Keratinocyte (primary cell): ENCODE data around the gene EYS. TPM values are rescaled to one million over a fixed set of nuclear protein-coding genes. Genes with fewer than 3 reads are reported as not detected.

Source experiments
- DNase-seq: peaks from one replicate; pipeline ENCODE4 v3.0.0-alpha.2; 2011; ENCODE audit warnings: low read depth, missing footprints, low spot score
- FAIRE-seq: peaks from 2 replicates; lab custom pipeline; 2011; peaks lifted over from hg19 to GRCh38; lab: Jason Lieb, UNC
- H2AFZ ChIP-seq: 2 replicates; pipeline ENCODE4 v1.6.0; 2012; ENCODE audit warnings: low read length, control low read depth, inconsistent platforms; ENCODE audit not compliant: control insufficient read depth
- H3K27ac ChIP-seq: 2 replicates; pipeline ENCODE4 v1.5.1; 2011; ENCODE audit warnings: low read length; ENCODE audit not compliant: control insufficient read depth, insufficient read depth
- H3K27me3 ChIP-seq: 3 replicates; pipeline ENCODE4 v1.6.0; 2011; ENCODE audit warnings: low read length; ENCODE audit not compliant: control insufficient read depth, insufficient read depth; ENCODE audit errors: extremely low read depth
- H3K36me3 ChIP-seq, 2 experiments: 2 replicates in 1 of 2; 3 replicates in 1 of 2; pipeline ENCODE4 v1.5.1; 2011; ENCODE audit warnings: low read length in 2 of 2, mild to moderate bottlenecking in 1 of 2; ENCODE audit not compliant: control insufficient read depth in 2 of 2, insufficient read depth in 2 of 2; ENCODE audit errors: extremely low read depth in 1 of 2
- H3K4me1 ChIP-seq: 3 replicates; pipeline ENCODE4 v1.5.1; 2011; ENCODE audit warnings: low read length; ENCODE audit not compliant: control insufficient read depth, insufficient read depth; ENCODE audit errors: extremely low read depth
- H3K4me2 ChIP-seq: 3 replicates; pipeline ENCODE4 v1.6.0; 2011; ENCODE audit warnings: low read depth, low read length; ENCODE audit not compliant: control insufficient read depth, insufficient read depth; ENCODE audit errors: extremely low read depth
- H3K4me3 ChIP-seq, 3 experiments: fragments of 200-600 bp in 1 of 3; sonication (generic) in 1 of 3; 2 replicates in 2 of 3; 3 replicates in 1 of 3; pipeline ENCODE4 v1.5.1; 2011 to 2016; ENCODE audit warnings: low read length in 3 of 3, mild to moderate bottlenecking in 3 of 3, control low read depth in 2 of 3, inconsistent platforms in 1 of 3, low read depth in 1 of 3, mixed read lengths in 1 of 3, mixed run types in 1 of 3, moderate library complexity in 1 of 3; ENCODE audit not compliant: control insufficient read depth in 2 of 3, insufficient read depth in 2 of 3; ENCODE audit errors: extremely low read depth in 1 of 3
- H3K79me2 ChIP-seq: 2 replicates; pipeline ENCODE4 v1.6.0; 2012; ENCODE audit warnings: low read length; ENCODE audit not compliant: control insufficient read depth, insufficient read depth
- H3K9ac ChIP-seq: 3 replicates; pipeline ENCODE4 v1.6.0; 2011; ENCODE audit warnings: low read length; ENCODE audit not compliant: control insufficient read depth, insufficient read depth; ENCODE audit errors: extremely low read depth
- H3K9me1 ChIP-seq: 3 replicates; pipeline ENCODE4 v1.6.0; 2011; ENCODE audit warnings: low read length; ENCODE audit not compliant: control insufficient read depth, insufficient read depth; ENCODE audit errors: extremely low read depth
- H3K9me3 ChIP-seq: 2 replicates; pipeline ENCODE4 v1.5.1; 2012; ENCODE audit warnings: low read depth, low read length; ENCODE audit not compliant: control insufficient read depth
- H4K20me1 ChIP-seq: 3 replicates; pipeline ENCODE4 v1.6.0; 2011; ENCODE audit warnings: low read length; ENCODE audit not compliant: control insufficient read depth, insufficient read depth; ENCODE audit errors: extremely low read depth
- CTCF ChIP-seq, 3 experiments: IDR thresholded peaks in 1 of 3; conservative IDR thresholded peaks in 1 of 3; optimal IDR thresholded peaks in 1 of 3; 2 replicates in 2 of 3; 3 replicates in 1 of 3; pipeline versions ENCODE3 to v1.5.1; 2011; ENCODE audit warnings: low read length in 3 of 3, mild to moderate bottlenecking in 3 of 3, moderate library complexity in 2 of 3, control low read depth in 1 of 3, inconsistent platforms in 1 of 3; ENCODE audit not compliant: insufficient read depth in 2 of 3; ENCODE audit errors: extremely low read depth in 1 of 3
- EZH2 ChIP-seq: IDR thresholded peaks from one replicate; pipeline ENCODE4 v1.6.1; 2012; ENCODE audit warnings: inconsistent platforms, mild to moderate bottlenecking, low read length, moderate library complexity
- dilution Hi-C: fragments of 300-500 bp; cut with MboI; formaldehyde crosslinking; loops from one replicate; pipeline ENCODE4 v1.7.0; 2020; ENCODE audit warnings: low sequenced_read_pairs; ENCODE audit not compliant: extremely low pct_ligation_motif_present
- polyA plus RNA-seq, 5 experiments: library from polyadenylated mRNA; depleted of rRNA in 3 of 5; stranded (reverse) in 3 of 5; stranded (forward) in 1 of 5; unstranded in 1 of 5; fragments of >200 nt; gene quantifications; 1 replicate in 1 of 5; 2 replicates in 3 of 5; 3 replicates in 1 of 5; pipeline versions ENCODE4 v1.2.1 to v1.2.3, GENCODE V29; 2011 to 2012; ENCODE audit warnings: missing spikeins in 2 of 5, low read depth in 1 of 5, low replicate concordance in 1 of 5

Gene EYS
- polyA plus RNA-seq, 1 donor (not counting 4 experiments of a cell fraction or from before 2014, with no cell fraction given) = 0.34 TPM

GRCh38 chr6:64347411-64347810 is 1359.6 kb downstream of the EYS start:
- no peak overlapping the region for H2AFZ ChIP-seq
- dilution Hi-C loops = no loop called here
- no peaks in the 10 kb centered on the region for H3K79me2 ChIP-seq
- no peak for DNase-seq
- no peak for FAIRE-seq
- no peak overlapping the region for H3K4me3 ChIP-seq
- no peaks in the 10 kb centered on the region for H3K27me3 ChIP-seq
- no peaks in the 10 kb centered on the region for H3K9me1 ChIP-seq
- H3K9me3 ChIP-seq = no peaks in the 10 kb centered on the region
- no peak overlapping the region for H3K9ac ChIP-seq
- no peak overlapping the region for H3K27ac ChIP-seq
- TF ChIP-seq CTCF (optimal IDR thresholded peaks at IDR 0.05 in 1 of 3, IDR thresholded peaks at IDR 0.05 in 1 of 3, conservative IDR thresholded peaks at IDR 0.05 in 1 of 3; ENCODE audit: extremely low read depth in 1 of 3, insufficient read depth in 2 of 3, low read length in 3 of 3) (no peak), EZH2 (no peak)
- no peaks in the 10 kb centered on the region for H4K20me1 ChIP-seq
- no peaks in the 10 kb centered on the region for H3K36me3 ChIP-seq
- no peak overlapping the region for H3K4me2 ChIP-seq
- H3K4me1 ChIP-seq = no peaks in the 10 kb centered on the region

- dilution Hi-C loops = no loop called here
- TF ChIP-seq CTCF (optimal IDR thresholded peaks at IDR 0.05 in 1 of 3, IDR thresholded peaks at IDR 0.05 in 1 of 3, conservative IDR thresholded peaks at IDR 0.05 in 1 of 3; ENCODE audit: extremely low read depth in 1 of 3, insufficient read depth in 2 of 3, low read length in 3 of 3) (no peak), EZH2 (no peak)
Measured at GRCh38 chr6:64335195-64335594, 1371.8 kb downstream of the EYS start.

More at GRCh38 chr6:64335195-64335594, 1371.8 kb downstream of the EYS start:
- H3K27ac ChIP-seq = no peak overlapping the region
- no peaks in the 10 kb centered on the region for H3K4me1 ChIP-seq
- H3K4me2 ChIP-seq = no peak overlapping the region
- FAIRE-seq = no peak
- H4K20me1 ChIP-seq = no peaks in the 10 kb centered on the region
- H3K9me3 ChIP-seq = no peaks in the 10 kb centered on the region
- H3K4me3 ChIP-seq = no peak overlapping the region
- H3K9me1 ChIP-seq = no peaks in the 10 kb centered on the region
- no peaks in the 10 kb centered on the region for H3K36me3 ChIP-seq
- H3K79me2 ChIP-seq = no peaks in the 10 kb centered on the region
- H3K9ac ChIP-seq = no peak overlapping the region
- no peaks in the 10 kb centered on the region for H3K27me3 ChIP-seq
- no peak overlapping the region for H2AFZ ChIP-seq
- no peak for DNase-seq
